Body of pancreas (tissue), 4 donors: ENCODE results near the gene CLPX.

Source experiments
- CTCF ChIP-seq, 7 experiments: fragments of 450-650 bp in 4 of 7; fragments of 200-600 bp in 3 of 7; sonication (generic) in 3 of 7; IDR thresholded peaks; one replicate each; pipeline ENCODE4 v1.5.1; 2016 to 2019; ENCODE audit warnings: antibody characterized with exemption in 7 of 7
- POLR2A ChIP-seq, 3 donors: fragments of 450-650 bp; IDR thresholded peaks; one replicate each; pipeline ENCODE4 v1.6.1; 2016; ENCODE audit warnings: antibody characterized with exemption in 3 of 3, mild to moderate bottlenecking in 2 of 3

- TF ChIP-seq CTCF (IDR thresholded peaks at IDR 0.05) (no peak), POLR2A (IDR thresholded peaks at IDR 0.05) (no peak)
Measured at GRCh38 chr15:65154720-65155119, 30.4 kb downstream of the CLPX start.
